WI38 (cell line): ENCODE results near the gene RAPSN.

Experiments used
- H3K4me3 ChIP-seq: 2 replicates; pipeline ENCODE4 v1.5.1; 2011; ENCODE audit warnings: low read depth, mild to moderate bottlenecking, control low read depth, low read length
- TF ChIP-seq, protein P1 (sequence below): IDR thresholded peaks from 2 replicates; pipeline ENCODE4 v1.5.1; 2012; ENCODE audit warnings: low read depth, mild to moderate bottlenecking, control low read depth, low read length

Gene RAPSN

DNA sequence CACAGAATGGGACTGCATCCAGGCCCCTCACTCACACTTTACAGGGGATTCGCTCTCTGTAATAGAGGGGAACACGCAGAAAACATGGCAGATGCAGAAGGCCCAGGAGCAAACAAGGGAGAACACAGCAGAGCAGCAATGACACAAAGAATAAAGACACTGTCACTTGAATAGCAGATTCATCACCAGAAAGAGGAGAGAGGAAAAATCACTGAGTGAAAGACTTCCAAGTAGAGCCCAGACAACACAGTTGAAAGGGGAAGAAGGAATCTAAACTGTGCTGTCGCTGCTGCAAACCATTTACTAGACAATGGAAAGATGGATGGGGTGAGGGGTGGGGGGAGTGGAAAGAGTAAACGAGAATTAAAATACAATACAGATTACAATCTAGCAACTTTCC lies 28.8 kb upstream of the RAPSN start:
- no peak overlapping the region for H3K4me3 ChIP-seq
- TF ChIP-seq, protein P1, sequence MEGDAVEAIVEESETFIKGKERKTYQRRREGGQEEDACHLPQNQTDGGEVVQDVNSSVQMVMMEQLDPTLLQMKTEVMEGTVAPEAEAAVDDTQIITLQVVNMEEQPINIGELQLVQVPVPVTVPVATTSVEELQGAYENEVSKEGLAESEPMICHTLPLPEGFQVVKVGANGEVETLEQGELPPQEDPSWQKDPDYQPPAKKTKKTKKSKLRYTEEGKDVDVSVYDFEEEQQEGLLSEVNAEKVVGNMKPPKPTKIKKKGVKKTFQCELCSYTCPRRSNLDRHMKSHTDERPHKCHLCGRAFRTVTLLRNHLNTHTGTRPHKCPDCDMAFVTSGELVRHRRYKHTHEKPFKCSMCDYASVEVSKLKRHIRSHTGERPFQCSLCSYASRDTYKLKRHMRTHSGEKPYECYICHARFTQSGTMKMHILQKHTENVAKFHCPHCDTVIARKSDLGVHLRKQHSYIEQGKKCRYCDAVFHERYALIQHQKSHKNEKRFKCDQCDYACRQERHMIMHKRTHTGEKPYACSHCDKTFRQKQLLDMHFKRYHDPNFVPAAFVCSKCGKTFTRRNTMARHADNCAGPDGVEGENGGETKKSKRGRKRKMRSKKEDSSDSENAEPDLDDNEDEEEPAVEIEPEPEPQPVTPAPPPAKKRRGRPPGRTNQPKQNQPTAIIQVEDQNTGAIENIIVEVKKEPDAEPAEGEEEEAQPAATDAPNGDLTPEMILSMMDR, result no peak

DNA sequence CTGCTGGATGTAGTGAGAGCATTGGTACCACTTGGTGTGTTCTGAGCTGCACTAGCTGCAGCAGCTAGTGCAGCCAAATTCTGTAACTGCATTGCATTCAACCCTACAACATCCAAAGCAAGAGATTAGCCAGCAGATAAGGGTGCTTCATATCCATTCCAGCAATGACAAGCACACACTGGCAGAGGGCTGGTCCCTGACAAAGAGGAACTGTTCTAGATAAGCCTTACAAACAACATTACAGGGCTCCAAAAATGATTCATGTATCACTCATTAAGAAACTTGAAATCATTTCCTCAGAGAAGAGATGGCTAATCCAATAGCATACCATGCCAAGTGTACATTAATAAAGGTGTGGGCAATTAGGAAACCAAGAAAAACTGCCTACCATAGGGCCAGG lies 28.4 kb upstream of the RAPSN start:
- TF ChIP-seq, protein P1, result no peak
- H3K4me3 ChIP-seq, result no peak overlapping the region

DNA sequence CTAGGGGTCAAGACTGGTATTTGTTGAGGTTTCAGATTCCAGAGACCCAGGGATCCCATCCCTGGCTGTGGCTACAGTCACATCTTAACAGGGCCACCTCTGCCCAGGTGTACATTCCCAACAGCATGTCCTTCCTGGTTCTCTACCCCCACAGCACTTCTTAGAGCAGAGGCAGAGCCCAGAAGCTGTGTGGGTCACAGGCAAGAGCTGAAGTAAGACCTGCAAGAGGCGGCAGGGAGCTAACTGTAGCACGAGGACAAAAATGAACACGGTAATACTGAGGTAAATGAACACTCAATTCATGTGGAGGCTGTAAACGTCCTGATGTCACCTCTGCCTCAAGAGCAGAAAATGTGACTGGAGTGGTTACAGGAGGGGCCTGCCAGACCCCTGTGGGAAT lies 21.7 kb upstream of the RAPSN start:
- TF ChIP-seq, protein P1, result no peak
- H3K4me3 ChIP-seq, result no peak overlapping the region

GRCh38 chr11:47469361-47470179 lies 20.6 kb upstream of the RAPSN start:
- TF ChIP-seq, protein P1, result no peak
- H3K4me3 ChIP-seq, result no peak overlapping the region

- H3K4me3 ChIP-seq, result no peak overlapping the region
- TF ChIP-seq, protein P1, result no peak
Measured at GRCh38 chr11:47468598-47469214, 19.8 kb upstream of the RAPSN start.

DNA sequence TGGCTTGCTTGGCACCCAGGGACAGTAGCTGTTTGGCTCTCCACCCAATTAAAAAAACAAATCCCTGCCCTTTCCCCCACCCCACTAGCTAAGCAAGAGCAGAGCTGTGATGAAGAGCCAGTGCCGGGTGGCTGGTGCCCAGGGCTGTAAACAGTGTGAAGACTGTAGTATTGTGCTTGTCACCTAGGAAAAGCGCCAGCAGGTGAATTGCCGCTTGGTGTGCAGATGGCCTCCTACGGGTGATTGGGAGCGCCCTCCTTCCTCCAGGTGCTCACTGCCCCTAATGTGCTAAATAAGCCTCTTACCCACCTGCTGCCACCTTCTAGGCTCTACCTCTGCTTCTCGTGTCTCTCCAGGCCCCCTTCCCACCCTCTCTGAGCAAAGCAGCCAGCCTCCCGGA lies 18.4 kb upstream of the RAPSN start:
- H3K4me3 ChIP-seq, result no peak overlapping the region
- TF ChIP-seq, protein P1, result no peak

DNA sequence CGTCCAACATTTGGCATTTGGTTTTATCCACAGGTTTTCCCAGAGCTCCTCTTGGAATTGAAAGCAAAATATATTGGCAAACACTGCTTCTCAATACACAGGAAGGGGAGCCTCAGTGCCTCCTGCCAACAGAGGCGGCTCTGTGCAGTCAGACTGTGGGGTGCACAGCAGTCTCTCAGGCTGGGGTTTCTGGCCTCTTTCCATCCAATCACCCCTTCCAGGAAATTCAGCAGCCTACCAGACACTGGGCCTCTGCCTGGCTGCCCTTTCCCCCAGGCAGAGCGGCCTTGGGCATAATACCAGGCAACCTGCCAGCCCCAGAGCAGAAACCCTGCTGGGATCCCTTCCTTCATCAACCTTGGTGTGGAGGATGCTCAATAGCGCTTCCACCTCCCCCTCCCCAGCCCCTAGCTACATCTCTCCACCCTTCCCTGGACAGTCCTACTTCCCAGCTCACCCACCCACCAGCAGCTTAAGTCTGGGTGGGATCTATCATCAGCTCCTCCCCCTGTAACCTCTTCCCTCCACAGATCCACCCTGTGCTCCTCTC lies 17.8 kb upstream of the RAPSN start:
- TF ChIP-seq, protein P1, result no peak
- H3K4me3 ChIP-seq, result no peak overlapping the region
